ENCODE results near the gene GNPNAT1. TPM values are rescaled to one million over a fixed set of nuclear protein-coding genes. Genes with fewer than 3 reads are reported as not detected.

Gene GNPNAT1
- polyA plus RNA-seq, 2 of the 4 experiments (the other 2 are of a cell fraction): 48.6 to 74.3 TPM

GRCh38 chr14:52821805-52822250 is 30.4 kb upstream of the GNPNAT1 start:
- POLR2A ChIA-PET: no interaction called here
- Histone ChIP-seq H3K27ac (no peak overlapping the region), H3K4me2 (peak overlapping the region; percentile 60), H3K4me1 (peaks cover 21% of the 10 kb centered on the region; the same call in 2 of the 3 replicates), H3K9me3 (no peaks in the 10 kb centered on the region), H3K4me3 (no peak overlapping the region)
- CTCF ChIA-PET: interaction anchor here (1.7 to 7.4 kb wide), 3 partner anchors 141 to 233 kb away, joined by 6 to 53 read pairs (median 25); no protein-coding TSS in a partner anchor
- TF ChIP-seq, protein P1, sequence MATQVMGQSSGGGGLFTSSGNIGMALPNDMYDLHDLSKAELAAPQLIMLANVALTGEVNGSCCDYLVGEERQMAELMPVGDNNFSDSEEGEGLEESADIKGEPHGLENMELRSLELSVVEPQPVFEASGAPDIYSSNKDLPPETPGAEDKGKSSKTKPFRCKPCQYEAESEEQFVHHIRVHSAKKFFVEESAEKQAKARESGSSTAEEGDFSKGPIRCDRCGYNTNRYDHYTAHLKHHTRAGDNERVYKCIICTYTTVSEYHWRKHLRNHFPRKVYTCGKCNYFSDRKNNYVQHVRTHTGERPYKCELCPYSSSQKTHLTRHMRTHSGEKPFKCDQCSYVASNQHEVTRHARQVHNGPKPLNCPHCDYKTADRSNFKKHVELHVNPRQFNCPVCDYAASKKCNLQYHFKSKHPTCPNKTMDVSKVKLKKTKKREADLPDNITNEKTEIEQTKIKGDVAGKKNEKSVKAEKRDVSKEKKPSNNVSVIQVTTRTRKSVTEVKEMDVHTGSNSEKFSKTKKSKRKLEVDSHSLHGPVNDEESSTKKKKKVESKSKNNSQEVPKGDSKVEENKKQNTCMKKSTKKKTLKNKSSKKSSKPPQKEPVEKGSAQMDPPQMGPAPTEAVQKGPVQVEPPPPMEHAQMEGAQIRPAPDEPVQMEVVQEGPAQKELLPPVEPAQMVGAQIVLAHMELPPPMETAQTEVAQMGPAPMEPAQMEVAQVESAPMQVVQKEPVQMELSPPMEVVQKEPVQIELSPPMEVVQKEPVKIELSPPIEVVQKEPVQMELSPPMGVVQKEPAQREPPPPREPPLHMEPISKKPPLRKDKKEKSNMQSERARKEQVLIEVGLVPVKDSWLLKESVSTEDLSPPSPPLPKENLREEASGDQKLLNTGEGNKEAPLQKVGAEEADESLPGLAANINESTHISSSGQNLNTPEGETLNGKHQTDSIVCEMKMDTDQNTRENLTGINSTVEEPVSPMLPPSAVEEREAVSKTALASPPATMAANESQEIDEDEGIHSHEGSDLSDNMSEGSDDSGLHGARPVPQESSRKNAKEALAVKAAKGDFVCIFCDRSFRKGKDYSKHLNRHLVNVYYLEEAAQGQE (IDR thresholded peaks at IDR 0.05): no peak
- TF ChIP-seq CHD2 (IDR thresholded peaks at IDR 0.05; ENCODE audit: low read length, partially characterized antibody): no peak
- TF ChIP-seq JUNB (IDR thresholded peaks at IDR 0.05): no peak
- TF ChIP-seq EHMT2 (IDR thresholded peaks at IDR 0.05; ENCODE audit: low read depth): no peak
- TF ChIP-seq ZFP36 (IDR thresholded peaks at IDR 0.05; ENCODE audit: borderline replicate concordance, partially characterized antibody): no peak
- TF ChIP-seq HES2 (IDR thresholded peaks at IDR 0.05): no peak
- no peak for TF ChIP-seq POLR2AphosphoS2 (conservative IDR thresholded peaks at IDR 0.05; ENCODE audit: low read length)
- no peak for TF ChIP-seq RFX5 (IDR thresholded peaks at IDR 0.05)
- TF ChIP-seq CEBPB (IDR thresholded peaks at IDR 0.05): no peak
- TF ChIP-seq HDAC2 (IDR thresholded peaks at IDR 0.05): no peak
- no peak for TF ChIP-seq MAZ (IDR thresholded peaks at IDR 0.05; ENCODE audit: borderline replicate concordance, low read depth, low read length)
- no peak for TF ChIP-seq ESRRA (IDR thresholded peaks at IDR 0.05; ENCODE audit: borderline replicate concordance, low read length)
- no peak for TF ChIP-seq CBX2 (IDR thresholded peaks at IDR 0.05; ENCODE audit: borderline replicate concordance, low read depth)
- ATAC-seq (no peak), DNase-seq (ENCODE audit: low read depth in 1 of 2, low spot score in 1 of 2) (no peak), FAIRE-seq (no peak)
- 15% methylated on average over 7 of the region's 7 CpGs for WGBS (ENCODE audit: missing lambda C conversion rate)

GRCh38 chr14:52808101-52808500 is 16.7 kb upstream of the GNPNAT1 start:
- Histone ChIP-seq H3K4me1 (no peaks in the 10 kb centered on the region; the same call in 2 of the 3 replicates), H3K9me3 (no peaks in the 10 kb centered on the region), H3K4me3 (no peak overlapping the region), H3K4me2 (no peak overlapping the region), H3K27ac (no peak overlapping the region)
- no peak for FAIRE-seq
- POLR2A ChIA-PET: no interaction called here
- 93% methylated on average over 1 of the region's 1 CpG for WGBS (ENCODE audit: missing lambda C conversion rate)
- CTCF ChIA-PET: interaction anchor here (1.0 to 1.3 kb wide), 2 partner anchors 15 to 153 kb away, joined by 3 to 4 read pairs; no protein-coding TSS in a partner anchor
- ATAC-seq: no peak
- TF ChIP-seq CBX8 (IDR thresholded peaks at IDR 0.05): no peak
- no peak for TF ChIP-seq SREBF2 (IDR thresholded peaks at IDR 0.05)
- TF ChIP-seq ESRRA (IDR thresholded peaks at IDR 0.05; ENCODE audit: borderline replicate concordance, low read length): no peak
- no peak for TF ChIP-seq RARB (CRISPR knock-in tag; IDR thresholded peaks at IDR 0.05)
- TF ChIP-seq USF2 (IDR thresholded peaks at IDR 0.05): no peak
- TF ChIP-seq RFX5 (IDR thresholded peaks at IDR 0.05): no peak
- no peak for TF ChIP-seq FOSL2 (IDR thresholded peaks at IDR 0.05)
- TF ChIP-seq FOSL2 (CRISPR knock-in tag; IDR thresholded peaks at IDR 0.05): no peak
- no peak for TF ChIP-seq NPAS2 (CRISPR knock-in tag; IDR thresholded peaks at IDR 0.05; ENCODE audit: borderline replicate concordance)
- no peak for TF ChIP-seq HES2 (IDR thresholded peaks at IDR 0.05)
- TF ChIP-seq JUNB (IDR thresholded peaks at IDR 0.05): no peak
- TF ChIP-seq EHMT2 (IDR thresholded peaks at IDR 0.05; ENCODE audit: low read depth): no peak
- no peak for TF ChIP-seq CBX2 (IDR thresholded peaks at IDR 0.05; ENCODE audit: borderline replicate concordance, low read depth)
- no peak for DNase-seq (ENCODE audit: low read depth in 1 of 2, low spot score in 1 of 2)

All from A549 (cell line).